HG03196 (cell line): ENCODE results near the gene CEP112.
A peak's percentile ranks its signal among the peaks of the same experiment; 100 is the strongest.

Experiments
- ATAC-seq: cut with Tn5 transposase; IDR thresholded peaks from one replicate; pipeline ENCODE4 v1.9.1; 2021; ENCODE audit not compliant: unreplicated experiment

CEP112 gene

DNA sequence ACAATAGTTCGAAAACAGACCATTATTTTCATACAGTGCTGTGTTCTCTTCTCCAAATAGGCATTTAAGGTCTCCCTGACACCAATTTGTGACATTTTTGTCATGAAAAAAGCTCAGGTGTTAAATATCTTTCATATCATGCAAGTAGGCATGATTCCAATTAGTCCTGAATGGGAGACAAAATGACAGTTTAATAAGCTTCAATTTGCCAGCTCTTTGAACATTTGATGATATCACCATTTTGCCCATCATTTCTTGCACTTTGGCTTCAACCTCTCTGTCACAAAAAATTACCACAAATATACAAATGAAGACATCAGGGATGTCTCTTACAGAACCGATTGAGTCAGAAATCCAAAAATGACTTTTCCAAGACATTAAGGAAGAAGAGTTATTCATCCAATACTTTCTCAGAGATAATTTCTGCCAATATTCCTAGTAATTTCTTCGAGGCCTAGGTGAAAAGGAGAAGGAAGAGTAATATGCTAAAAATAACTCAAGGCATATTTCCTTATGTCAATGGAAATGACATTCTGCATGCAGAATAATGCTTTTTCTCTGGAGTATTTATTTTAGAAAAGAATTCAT lies 298.1 kb downstream of the CEP112 start:
- no peak for ATAC-seq

DNA sequence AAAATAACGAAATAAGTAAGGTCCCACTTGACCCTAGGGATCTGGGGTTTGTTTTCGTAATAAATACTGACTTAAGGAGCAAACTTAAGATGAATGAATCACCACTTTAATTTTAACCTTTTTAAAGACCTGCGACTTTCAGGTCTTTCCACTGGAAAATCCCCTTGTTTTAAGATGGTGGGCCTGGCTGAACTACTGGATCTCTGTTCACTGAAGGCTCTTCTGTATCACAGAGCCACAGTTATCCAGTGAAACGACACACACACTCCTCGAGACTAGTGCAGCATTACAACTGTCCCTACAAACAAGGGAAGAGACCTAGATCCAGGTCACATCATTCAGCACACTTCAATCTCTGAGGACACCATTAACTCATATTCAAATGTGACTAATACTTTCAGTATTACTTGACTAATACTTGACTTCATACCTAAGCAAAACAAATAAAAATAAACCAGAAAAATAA lies 299.0 kb downstream of the CEP112 start:
- ATAC-seq = peak; percentile 74

DNA sequence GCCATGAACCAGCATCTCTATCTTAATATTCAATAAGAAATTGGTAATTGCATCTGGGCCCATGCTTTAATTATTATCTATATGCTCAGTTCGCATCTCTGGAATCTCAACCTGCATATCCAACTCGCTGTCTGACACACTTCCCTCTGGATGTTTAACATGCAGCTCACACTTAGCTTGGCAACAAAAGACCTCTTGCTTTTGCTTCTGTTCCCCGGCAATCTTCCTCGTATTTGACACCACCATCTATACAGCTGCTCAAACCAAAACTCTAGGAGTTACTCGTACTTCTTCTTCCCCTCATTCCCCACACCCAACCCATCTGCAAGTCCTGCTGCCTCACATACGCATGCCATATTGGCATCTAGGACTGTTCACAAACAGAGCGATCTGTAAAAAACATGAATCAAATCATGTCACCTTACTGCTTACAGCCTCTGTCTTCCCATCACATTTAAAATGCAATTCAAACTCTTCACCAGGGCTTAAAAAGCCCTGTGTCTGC lies 300.6 kb downstream of the CEP112 start:
- ATAC-seq = no peak

DNA sequence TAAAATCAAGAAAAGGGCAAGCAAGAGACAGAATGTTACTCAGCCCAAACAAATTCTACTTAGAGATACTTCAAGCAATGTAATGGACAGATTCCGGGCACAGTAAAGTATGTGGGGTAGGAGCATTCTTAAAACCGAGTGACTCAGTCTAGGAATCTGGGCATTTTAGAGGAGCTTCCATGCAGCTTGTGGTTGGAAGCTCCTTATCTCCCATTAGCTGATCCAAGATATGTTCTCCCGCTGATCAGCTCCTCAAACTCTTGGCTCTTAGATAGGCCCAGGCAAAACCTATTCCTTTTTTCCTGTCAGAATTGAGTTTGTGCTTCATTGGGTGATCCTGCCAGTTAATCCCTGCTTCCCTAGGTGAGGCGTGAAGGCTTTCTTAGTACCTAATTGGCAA lies 303.3 kb downstream of the CEP112 start:
- ATAC-seq = no peak

DNA sequence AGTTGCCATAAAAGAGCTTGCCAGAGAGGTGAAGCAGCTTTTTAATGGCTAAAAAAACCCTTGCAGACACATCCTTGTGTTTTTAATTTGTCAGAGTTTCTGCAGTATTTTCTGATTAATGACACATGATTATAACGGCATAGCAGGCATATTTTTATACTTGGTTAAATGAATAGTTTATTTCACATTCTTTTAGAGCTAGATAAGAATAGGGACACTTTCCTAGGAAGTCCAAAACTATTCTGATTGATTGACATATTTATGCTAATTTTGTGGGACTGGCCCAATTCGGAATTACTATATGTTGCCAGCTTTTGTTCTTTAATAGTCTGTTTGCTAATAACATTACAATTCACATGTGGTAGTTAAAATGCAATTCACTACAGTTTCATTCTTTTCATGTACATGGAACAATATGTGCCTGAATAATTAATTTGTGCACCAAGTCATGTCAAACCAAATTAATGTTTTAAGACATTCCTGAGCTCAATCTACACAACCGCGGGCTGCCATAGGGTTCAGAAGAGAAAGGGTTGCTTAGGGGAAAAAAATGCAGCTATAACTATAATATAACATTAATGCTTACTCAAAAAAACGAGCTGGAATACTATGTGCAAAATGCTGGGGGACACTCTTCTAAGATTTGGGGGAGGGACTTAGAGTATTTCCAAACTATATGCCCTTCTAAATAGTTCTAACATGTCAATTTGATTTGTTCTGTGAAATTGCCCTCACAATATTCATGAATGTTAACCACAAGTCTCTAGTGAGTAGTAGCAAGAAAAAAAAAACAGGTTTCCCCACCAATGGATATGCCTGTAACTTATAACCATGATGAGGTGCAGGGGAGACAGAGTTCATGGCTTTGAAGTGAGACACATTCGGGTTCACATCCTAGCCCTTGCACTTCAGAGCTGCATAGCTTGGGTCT lies 305.4 kb downstream of the CEP112 start:
- no peak for ATAC-seq

DNA sequence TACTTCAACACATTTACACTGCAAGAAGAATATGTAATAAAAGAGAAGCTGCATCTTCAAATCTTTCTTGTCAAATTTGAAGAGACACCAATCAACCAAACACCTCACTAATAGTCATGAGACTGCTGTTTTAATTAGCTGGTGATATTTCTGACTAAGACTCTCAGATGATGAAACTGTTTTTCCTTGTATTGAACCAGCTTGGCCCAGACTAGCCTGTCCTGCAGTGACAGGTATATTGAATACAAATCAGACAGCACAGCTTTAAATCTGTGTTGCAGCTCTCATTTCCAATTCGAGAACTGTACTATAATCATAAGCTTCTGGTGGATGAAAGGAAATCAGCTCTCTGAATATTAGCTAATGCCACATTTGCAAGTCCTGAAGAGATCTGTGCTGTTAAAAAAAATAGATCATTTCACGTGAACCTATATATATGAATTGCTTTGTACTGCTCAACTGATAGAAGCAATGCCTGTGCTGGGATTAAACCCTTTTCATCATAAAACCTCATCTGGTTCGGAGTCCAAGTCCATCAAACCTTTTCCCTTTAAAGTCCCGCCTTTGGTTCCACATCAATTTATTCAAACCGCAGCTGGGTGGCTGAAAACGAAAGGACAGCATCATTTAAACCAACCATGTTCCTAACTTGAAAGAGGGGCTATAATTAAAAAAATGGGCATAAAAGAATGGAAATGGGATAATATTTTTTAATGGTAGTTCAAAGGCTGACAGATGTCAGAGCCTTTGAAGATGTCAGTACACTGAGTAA lies 306.2 kb downstream of the CEP112 start:
- no peak for ATAC-seq

DNA sequence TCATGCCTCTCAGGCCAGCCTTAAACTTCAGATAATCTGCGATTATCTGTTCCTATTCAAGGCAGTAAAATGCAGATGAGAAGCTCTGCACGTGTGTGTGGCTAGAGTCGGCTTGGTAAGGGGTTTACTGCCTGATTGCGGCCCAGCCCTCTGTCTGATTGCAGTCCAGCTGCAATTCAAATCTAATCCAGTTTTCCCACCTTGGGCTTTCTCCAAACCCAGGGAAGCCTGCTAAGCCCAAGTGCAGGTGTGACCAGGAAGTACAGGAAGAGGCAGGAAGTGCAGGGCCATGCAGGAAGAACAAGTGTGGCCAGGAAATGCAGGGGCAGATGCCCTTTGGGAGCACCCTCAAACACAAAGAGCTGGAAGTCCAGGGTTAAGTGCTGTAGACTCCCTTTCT lies 314.9 kb downstream of the CEP112 start:
- ATAC-seq = no peak

DNA sequence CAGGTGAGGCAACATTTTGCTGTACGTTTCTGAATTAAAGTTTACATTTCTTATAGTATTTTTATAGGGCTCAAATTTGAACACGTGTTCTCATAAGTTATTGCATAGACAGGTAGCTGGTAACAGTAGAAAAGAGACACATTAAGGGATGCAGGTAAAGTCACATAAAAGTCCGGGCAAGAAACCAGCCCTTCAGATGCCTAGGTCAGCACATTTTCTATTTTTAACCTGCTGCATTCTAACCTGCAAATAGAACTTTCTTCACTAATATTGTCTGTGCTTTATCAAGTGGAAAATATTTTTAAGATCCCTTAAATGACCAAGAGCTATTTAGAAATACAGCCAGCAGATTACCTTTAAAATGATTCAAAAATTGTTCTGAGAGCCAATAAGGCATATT lies 323.1 kb downstream of the CEP112 start:
- ATAC-seq = no peak

DNA sequence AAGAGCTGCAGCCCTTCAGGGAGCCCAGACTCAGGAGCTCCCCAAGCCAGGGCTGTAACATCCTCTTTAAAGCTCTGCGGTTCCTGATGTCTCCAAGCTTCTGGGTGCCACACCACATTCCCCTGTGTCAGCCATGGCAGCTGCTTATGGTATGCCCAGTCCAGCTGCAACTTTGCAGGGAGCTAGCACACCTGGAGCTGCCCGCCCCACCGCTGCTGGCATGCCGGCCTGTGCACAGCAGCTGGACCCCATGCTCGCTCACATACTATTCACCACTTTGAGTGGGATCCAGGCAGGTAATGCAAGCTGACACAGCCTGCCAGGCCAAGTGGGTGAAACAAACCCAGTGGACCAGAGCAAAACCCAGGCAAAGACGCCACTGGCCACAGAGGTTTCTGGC lies 324.9 kb downstream of the CEP112 start:
- ATAC-seq = no peak

DNA sequence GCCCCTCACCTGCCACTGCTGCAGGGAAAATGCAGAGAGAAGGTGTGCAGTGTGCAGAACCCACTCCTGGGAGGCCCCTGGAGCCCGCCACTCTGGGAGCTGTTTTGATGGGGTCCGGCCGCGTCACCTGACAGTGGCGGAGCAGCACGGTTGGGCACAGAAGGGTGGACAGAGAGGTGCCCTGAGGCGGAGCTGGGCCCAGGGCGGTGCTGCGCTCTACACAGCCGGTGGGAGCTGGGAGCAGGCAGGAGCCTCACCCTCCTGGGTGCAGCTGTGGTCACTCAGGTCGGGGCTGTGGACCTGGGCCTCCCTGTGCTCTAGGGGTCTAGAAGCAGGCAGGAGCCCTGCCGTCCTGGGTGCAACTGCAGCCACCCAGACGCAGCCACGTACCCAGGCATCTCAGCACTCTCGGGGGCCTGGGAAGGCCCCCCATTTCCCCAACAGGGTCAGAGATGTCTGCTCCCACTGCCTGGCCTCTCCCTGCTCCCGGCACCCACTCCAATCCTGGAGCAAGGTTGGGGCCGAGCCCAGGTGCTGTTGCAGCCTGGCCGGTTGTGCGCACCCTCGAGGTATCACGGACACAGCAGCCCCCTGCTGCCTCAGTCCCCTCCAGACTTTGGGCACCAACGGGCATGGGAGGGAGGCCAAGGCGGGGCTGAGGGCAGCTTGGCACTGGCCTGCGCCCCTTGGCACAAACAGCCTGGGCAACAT lies 326.1 kb downstream of the CEP112 start:
- ATAC-seq = no peak

DNA sequence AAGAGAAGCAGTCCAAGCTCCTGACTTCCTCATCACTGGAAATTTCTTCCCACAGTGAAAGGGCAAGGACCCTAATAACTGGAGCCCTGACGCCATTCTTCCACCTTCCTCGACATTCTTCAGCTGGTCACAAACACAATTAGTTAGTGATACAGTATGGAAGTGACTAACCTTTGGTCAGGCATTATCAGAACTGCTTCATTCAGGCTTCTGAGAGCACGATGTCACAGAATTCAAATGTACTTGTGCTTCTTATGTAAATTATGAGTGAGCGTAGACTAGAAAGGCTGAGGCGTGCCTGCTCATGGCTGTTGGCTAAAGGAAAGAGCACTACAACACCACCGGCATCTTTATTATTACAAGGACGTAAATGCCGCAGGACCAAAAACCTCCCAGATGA lies 327.5 kb downstream of the CEP112 start:
- ATAC-seq = no peak

DNA sequence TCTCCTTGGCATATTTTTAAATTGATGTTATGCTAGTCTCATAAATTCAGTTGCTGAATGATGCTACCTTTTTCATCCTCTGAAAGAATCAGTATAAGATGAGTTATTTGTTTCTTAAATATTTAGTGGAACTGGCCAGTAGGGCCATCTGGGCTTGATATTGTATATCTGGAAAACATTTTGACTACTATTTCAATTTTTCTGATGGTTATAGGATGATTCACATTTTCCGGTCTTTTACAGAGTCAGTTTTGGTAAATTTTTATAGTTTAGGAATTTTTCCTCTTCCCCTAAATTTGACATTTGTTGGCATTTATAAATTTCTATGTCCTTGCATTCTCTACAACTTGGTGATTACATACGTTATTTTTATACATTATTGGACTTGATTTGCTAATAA lies 334.2 kb downstream of the CEP112 start:
- no peak for ATAC-seq

DNA sequence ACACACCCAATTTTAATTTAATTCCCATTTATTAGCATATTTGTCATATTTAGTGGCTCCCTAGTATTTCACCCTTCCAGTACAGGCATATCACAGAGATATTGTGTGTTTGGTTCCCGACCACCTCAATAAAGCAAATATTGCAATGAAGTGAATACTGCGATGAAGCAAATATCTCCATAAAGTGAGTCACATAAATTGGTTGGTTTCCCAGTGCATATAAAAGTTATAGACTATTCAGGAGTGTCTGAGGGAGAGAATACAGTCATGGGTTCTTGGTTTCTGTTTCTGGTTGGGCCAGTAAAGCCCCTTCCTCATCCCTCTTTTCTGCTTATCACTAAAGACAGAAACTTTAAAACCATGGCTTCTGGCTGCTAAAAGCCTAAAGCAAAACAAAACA lies 335.1 kb downstream of the CEP112 start:
- no peak for ATAC-seq

DNA sequence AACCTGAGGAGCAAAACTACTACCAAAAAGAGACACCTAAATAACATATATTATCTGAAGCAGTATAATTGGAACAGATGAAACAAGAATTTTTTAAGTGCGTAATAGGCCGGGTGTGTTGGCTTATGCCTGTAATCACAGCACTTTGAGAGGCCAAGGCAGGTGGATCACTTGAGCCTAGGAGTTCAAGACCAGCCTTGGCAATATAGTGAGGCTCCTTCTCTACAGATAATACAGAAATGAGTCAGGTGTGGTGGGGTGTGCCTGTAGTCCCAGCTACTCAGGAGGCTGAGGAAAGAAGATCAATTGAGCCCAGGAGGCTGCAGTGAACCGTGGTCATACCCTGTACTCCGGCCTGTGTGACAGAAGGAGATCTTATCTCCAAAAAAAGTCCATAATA lies 336.3 kb downstream of the CEP112 start:
- no peak for ATAC-seq

DNA sequence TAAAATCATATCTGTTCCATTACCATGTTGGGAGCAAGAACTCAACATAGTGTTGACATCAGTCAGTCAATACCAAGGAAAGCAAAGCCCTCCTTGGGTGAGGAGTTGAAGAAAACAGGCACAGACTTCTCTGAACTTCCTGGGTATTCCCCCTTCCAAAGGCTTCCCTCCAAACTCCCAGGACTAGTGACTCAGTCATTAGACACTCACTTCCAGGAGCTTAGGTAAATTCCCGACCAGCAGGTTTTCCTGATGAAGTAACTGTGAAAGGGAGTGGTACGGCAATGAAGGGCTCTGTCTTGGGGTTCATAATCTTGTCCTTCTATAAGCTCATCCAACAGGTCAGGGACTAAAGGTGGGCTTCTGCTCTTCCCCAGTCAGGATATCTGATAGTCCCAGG lies 336.7 kb downstream of the CEP112 start:
- ATAC-seq = no peak

DNA sequence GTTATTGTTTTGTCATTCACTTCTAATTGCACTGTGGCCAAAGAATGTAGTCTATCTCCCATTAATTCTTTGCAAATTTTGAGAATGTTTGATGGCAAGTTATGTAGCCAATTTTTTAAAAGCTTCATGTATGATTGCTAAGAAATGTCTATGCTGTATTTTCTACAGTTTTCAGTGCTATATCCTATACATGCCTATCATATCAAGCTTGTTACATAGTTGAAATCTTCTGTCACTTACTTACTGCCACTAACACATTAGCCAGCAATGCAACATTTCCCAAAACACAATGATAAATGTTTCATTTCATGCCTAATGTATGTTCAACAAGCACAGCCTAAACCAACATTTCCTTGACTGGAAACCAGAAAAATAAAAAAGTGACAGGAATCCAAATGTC lies 338.1 kb downstream of the CEP112 start:
- no peak for ATAC-seq

DNA sequence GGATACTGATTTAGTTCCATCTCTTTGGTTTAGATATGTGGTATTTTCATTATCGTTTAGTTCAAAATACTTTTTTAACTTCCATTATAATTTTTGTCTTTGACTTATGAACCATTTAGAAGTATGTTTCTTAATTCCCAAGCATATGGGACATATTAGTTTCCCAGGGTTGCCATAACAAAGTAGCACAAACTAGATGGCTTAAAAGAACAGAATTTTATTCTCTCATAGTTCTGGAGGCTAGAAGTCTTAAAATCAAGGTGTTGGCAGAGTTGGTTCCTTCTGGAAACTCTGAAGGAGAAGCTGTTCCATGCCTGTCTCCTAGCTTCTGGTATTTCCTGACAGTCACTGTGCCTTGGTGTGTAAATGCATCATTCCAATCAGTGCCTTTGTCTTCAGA lies 339.0 kb downstream of the CEP112 start:
- ATAC-seq = no peak

DNA sequence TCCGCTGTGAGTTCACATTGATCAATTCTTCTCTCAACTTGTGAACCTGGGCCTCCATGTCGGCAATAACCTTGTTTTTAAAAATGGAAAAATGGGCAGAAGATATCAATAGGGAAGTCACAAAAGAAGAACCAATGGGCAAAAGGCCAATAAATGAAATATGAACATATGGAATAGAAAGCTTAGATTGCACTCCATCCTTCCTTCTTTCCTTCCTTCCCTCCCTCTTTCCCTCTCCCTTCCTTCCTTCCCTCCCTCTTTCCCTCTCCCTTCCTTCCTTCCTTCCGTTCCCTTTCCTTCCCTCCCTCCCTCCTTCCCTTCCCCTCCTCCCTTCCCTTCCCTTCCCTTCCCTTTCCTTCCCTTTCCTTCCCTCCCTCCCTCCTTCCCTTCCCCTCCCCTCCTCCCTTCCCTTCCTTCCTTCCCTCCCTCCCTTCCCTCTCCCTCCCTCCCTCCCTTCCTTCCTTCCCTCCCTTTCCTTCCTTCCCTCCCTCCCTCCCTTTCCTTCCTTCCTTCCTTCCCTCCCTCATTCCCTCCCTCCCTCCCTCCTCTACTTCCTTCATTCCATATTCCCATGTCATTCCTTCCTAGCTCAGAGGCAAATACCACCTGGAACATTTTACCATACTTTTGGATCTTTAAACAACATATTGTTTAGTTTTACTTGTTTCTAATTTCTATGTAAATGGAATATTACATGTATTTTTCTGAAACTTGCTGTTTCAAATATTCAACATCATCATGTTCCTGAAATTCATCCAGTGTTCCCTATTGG lies 339.8 kb downstream of the CEP112 start:
- no peak for ATAC-seq

DNA sequence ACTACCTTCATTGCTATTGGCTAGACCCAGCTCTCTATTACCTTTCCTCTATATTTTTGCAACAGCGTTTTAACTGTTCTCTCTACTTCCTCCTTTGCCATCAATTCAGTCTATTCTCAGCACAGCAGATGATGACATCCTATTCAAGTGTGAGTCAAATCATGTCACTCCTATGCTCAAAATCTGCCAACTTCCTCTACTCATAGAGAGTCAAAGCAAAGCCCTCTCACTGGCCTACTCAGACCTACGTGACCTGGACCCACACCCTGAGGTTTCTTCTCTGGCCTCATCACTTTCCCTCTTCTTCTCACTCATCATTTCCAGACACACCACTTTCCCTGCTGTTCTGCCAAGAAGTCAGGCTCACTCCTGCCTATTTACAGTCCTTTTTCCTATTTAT lies 341.4 kb downstream of the CEP112 start:
- ATAC-seq = no peak

DNA sequence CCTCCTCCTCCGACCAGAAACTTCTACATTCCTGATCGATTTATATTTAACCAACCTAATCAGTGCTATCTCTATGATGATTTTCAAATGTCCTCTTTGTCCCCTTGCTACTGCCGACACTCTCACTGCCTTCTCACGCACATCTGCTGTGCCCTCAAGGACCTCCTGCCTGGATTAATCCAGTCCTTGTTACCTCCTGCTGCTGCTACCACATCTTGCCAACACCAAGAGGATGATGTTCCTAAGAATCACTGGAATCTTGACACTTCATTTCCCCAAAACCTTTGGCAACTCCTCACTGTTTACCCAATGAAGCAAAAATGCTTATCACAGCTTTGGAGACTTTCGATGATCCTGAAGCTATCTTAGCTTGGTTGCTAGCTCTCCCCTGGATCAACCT lies 343.2 kb downstream of the CEP112 start:
- ATAC-seq = no peak
